ENCODE measurements around the gene TMEM14A.

DNA sequence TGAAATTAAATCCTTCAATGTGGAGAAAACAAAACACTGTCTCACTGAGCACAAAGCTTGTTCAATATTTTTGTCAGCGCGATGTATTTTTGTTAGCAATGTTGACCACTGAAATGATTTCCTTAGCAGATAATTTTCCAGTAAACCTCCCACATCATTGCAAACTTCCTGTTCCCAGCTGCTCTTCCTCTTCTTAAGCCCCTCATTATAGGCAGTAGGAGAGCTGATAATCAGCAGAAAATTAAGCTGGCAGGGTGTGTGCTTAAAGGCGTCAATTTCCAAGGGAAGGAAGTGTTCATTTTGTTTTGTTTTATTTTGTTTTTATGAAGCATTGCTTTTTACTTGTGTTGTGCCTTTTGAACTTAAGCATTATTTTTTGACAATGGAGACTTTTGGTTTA is 29.1 kb upstream of the TMEM14A start:
- TF ChIP-seq, protein P1, sequence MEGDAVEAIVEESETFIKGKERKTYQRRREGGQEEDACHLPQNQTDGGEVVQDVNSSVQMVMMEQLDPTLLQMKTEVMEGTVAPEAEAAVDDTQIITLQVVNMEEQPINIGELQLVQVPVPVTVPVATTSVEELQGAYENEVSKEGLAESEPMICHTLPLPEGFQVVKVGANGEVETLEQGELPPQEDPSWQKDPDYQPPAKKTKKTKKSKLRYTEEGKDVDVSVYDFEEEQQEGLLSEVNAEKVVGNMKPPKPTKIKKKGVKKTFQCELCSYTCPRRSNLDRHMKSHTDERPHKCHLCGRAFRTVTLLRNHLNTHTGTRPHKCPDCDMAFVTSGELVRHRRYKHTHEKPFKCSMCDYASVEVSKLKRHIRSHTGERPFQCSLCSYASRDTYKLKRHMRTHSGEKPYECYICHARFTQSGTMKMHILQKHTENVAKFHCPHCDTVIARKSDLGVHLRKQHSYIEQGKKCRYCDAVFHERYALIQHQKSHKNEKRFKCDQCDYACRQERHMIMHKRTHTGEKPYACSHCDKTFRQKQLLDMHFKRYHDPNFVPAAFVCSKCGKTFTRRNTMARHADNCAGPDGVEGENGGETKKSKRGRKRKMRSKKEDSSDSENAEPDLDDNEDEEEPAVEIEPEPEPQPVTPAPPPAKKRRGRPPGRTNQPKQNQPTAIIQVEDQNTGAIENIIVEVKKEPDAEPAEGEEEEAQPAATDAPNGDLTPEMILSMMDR (IDR thresholded peaks at IDR 0.05; ENCODE audit: low read length) = no peak
- TF ChIP-seq EZH2 (IDR thresholded peaks at IDR 0.05; ENCODE audit: borderline replicate concordance, low read length) = no peak
